SK-N-SH (cell line): ENCODE results near the gene MFNG. TPM values are rescaled to one million over a fixed set of nuclear protein-coding genes. Genes with fewer than 3 reads are reported as not detected.

Experiments
- CTCF ChIA-PET: fragments of 300-600, 350-600 bp; formaldehyde crosslinking; extraction: SDS; loops from one replicate; lab custom pipeline; 2021; lab: Yijun Ruan, JAX
- POLR2A ChIA-PET: fragments of 350-600 bp; sonication (Branson Sonifier 250); formaldehyde crosslinking; extraction: SDS; loops from one replicate; lab custom pipeline; 2020; ENCODE audit warnings: antibody characterized with exemption, inconsistent platforms; lab: Yijun Ruan, JAX
- DNase-seq: peaks from one replicate; pipeline ENCODE4 v3.0.0; 2012
- H2AFZ ChIP-seq: fragments of 200-600 bp; sonication (generic); 2 replicates; pipeline ENCODE4 v1.8.1; 2016; ENCODE audit warnings: antibody characterized with exemption, mild to moderate bottlenecking, low read depth
- H3F3A ChIP-seq: fragments of 200-600 bp; sonication (generic); replicated peaks from 2 replicates; pipeline ENCODE3; 2016; ENCODE audit warnings: antibody characterized with exemption, mild to moderate bottlenecking; ENCODE audit not compliant: insufficient read depth
- H3K27ac ChIP-seq, 2 experiments: fragments of 200-500 bp in 1 of 2; fragments of 200-600 bp in 1 of 2; sonication (Bioruptor generic) in 1 of 2; sonication (generic), shearing (Covaris generic) in 1 of 2; 2 replicates each; pipeline versions ENCODE4 v1.5.1 to v1.6.1; 2014 to 2016; ENCODE audit warnings: low read depth in 2 of 2, inconsistent platforms in 1 of 2, low read length in 1 of 2, mild to moderate bottlenecking in 1 of 2, mixed read lengths in 1 of 2
- H3K27me3 ChIP-seq: fragments of 200-600 bp; sonication (generic), shearing (Covaris generic); 2 replicates; pipeline ENCODE4 v1.6.1; 2016; ENCODE audit warnings: mixed run types; ENCODE audit not compliant: insufficient read depth
- H3K36me3 ChIP-seq, 2 experiments: fragments of 200-500 bp in 1 of 2; fragments of 200-600 bp in 1 of 2; sonication (Bioruptor generic) in 1 of 2; sonication (generic) in 1 of 2; replicated peaks in 1 of 2; 2 replicates each; pipeline versions ENCODE3 to v1.5.1; 2014 to 2016; ENCODE audit warnings: low read length in 1 of 2, mild to moderate bottlenecking in 1 of 2; ENCODE audit not compliant: insufficient read depth in 2 of 2, control insufficient read depth in 1 of 2
- H3K4me1 ChIP-seq, 2 experiments: fragments of 200-500 bp in 1 of 2; fragments of 200-600 bp in 1 of 2; sonication (Bioruptor generic) in 1 of 2; sonication (generic), shearing (Covaris generic) in 1 of 2; 2 replicates each; pipeline versions ENCODE4 v1.5.1 to v1.6.1; 2014 to 2016; ENCODE audit warnings: low read depth in 1 of 2, low read length in 1 of 2, mixed run types in 1 of 2; ENCODE audit not compliant: insufficient read depth in 2 of 2, control insufficient read depth in 1 of 2
- H3K4me2 ChIP-seq: fragments of 200-600 bp; sonication (generic), shearing (Covaris generic); 2 replicates; pipeline ENCODE4 v1.6.1; 2017; ENCODE audit warnings: mixed run types
- H3K4me3 ChIP-seq, 2 experiments: fragments of 200-500 bp in 1 of 2; fragments of 200-600 bp in 1 of 2; sonication (Bioruptor generic) in 1 of 2; sonication (generic), shearing (Covaris generic) in 1 of 2; 2 replicates each; pipeline versions ENCODE4 v1.5.1 to v1.8.1; 2014 to 2016; ENCODE audit warnings: low read depth in 2 of 2, inconsistent platforms in 1 of 2, low read length in 1 of 2, mild to moderate bottlenecking in 1 of 2, mixed read lengths in 1 of 2, moderate library complexity in 1 of 2
- H3K79me2 ChIP-seq: fragments of 200-600 bp; sonication (generic); 2 replicates; pipeline ENCODE4 v1.8.1; 2017; ENCODE audit warnings: mild to moderate bottlenecking; ENCODE audit not compliant: insufficient read depth
- H3K9ac ChIP-seq: fragments of 200-600 bp; sonication (generic); 2 replicates; pipeline ENCODE4 v1.6.1; 2017; ENCODE audit warnings: mixed run types
- H3K9me2 ChIP-seq: fragments of 200-600 bp; sonication (generic); 2 replicates; pipeline ENCODE4 v1.6.1; 2017; ENCODE audit warnings: mixed run types
- H3K9me3 ChIP-seq: fragments of 200-600 bp; sonication (generic); 2 replicates; pipeline ENCODE4 v1.6.1; 2017; ENCODE audit warnings: mixed run types, mild to moderate bottlenecking, moderate library complexity
- H4K20me1 ChIP-seq: fragments of 200-600 bp; sonication (generic); 2 replicates; pipeline ENCODE4 v1.6.1; 2017; ENCODE audit warnings: mild to moderate bottlenecking, mixed run types; ENCODE audit not compliant: insufficient read depth
- CHD2 ChIP-seq: fragments of 150-350 bp; IDR thresholded peaks from 2 replicates; pipeline ENCODE4 v1.6.1; 2018; ENCODE audit warnings: low read length; ENCODE audit not compliant: partially characterized antibody
- EP300 ChIP-seq, 2 experiments: IDR thresholded peaks; 2 replicates each; pipeline versions ENCODE4 v1.4.0 to v1.6.1; 2012; ENCODE audit warnings: borderline replicate concordance in 1 of 2, low read depth in 1 of 2, low read length in 1 of 2
- EZH2phosphoT487 ChIP-seq: fragments of 200-600 bp; sonication (generic); IDR thresholded peaks from 2 replicates; pipeline ENCODE4 v1.6.1; 2017; ENCODE audit warnings: low read depth, mixed run types, mild to moderate bottlenecking, antibody characterized with exemption, moderate library complexity, borderline replicate concordance
- FOSL2 ChIP-seq: IDR thresholded peaks from 2 replicates; pipeline ENCODE4 v1.4.0; 2012; ENCODE audit warnings: low read depth, mild to moderate bottlenecking, moderate library complexity, borderline replicate concordance
- FOXM1 ChIP-seq: IDR thresholded peaks from 2 replicates; pipeline ENCODE4 v1.4.0; 2012; ENCODE audit warnings: low read depth, mild to moderate bottlenecking
- GABPA ChIP-seq: IDR thresholded peaks from 2 replicates; pipeline ENCODE4 v1.4.0; 2012; ENCODE audit warnings: low read depth, mild to moderate bottlenecking
- GATA2 ChIP-seq: sonication (generic); formaldehyde crosslinking; IDR thresholded peaks from 2 replicates; pipeline ENCODE4 v1.5.0; 2020; ENCODE audit warnings: mild to moderate bottlenecking, missing genetic modification reagents
- IRF3 ChIP-seq: fragments of 150-350 bp; IDR thresholded peaks from 2 replicates; pipeline ENCODE4 v1.6.1; 2016; ENCODE audit warnings: mild to moderate bottlenecking, low read depth, low read length
- MAX ChIP-seq: IDR thresholded peaks from 2 replicates; pipeline ENCODE4 v1.4.0; 2012; ENCODE audit warnings: low read depth
- MEF2A ChIP-seq: IDR thresholded peaks from 2 replicates; pipeline ENCODE4 v1.4.0; 2012; ENCODE audit warnings: low read depth, borderline replicate concordance
- NFIC ChIP-seq: IDR thresholded peaks from 2 replicates; pipeline ENCODE4 v1.4.0; 2012; ENCODE audit warnings: borderline replicate concordance
- NRF1 ChIP-seq: IDR thresholded peaks from 2 replicates; pipeline ENCODE4 v1.6.1; 2012; ENCODE audit warnings: low read depth, mild to moderate bottlenecking, low read length
- RCOR1 ChIP-seq: fragments of 150-350 bp; IDR thresholded peaks from 2 replicates; pipeline ENCODE4 v1.6.1; 2017; ENCODE audit warnings: antibody characterized with exemption, low read length
- REST ChIP-seq: IDR thresholded peaks from 2 replicates; pipeline ENCODE4 v1.6.1; 2012; ENCODE audit warnings: mild to moderate bottlenecking, low read depth, low read length, moderate library complexity
- SIN3A ChIP-seq: IDR thresholded peaks from 2 replicates; pipeline ENCODE4 v1.6.1; 2012; ENCODE audit warnings: low read depth, mild to moderate bottlenecking, low read length, moderate library complexity, borderline replicate concordance
- SMC3 ChIP-seq: IDR thresholded peaks from 2 replicates; pipeline ENCODE4 v1.6.1; 2012; ENCODE audit warnings: low read depth, low read length, improper control_type of control experiment
- TAF1 ChIP-seq: IDR thresholded peaks from 2 replicates; pipeline ENCODE4 v1.6.1; 2012; ENCODE audit warnings: low read depth, mild to moderate bottlenecking, low read length, moderate library complexity, borderline replicate concordance
- USF1 ChIP-seq: IDR thresholded peaks from 2 replicates; pipeline ENCODE4 v1.4.0; 2012; ENCODE audit warnings: low read depth, borderline replicate concordance
- USF2 ChIP-seq: fragments of 150-350 bp; IDR thresholded peaks from 2 replicates; pipeline ENCODE4 v1.6.1; 2017; ENCODE audit warnings: antibody characterized with exemption, low read length, low read depth, borderline replicate concordance
- whole genome bisulfite sequencing: methylation state at CpG from one replicate; pipeline ENCODE4 v1.1.6; 2017; ENCODE audit warnings: low lambda C conversion rate; 5-methylcytosine and 5-hydroxymethylcytosine counted together
- polyA plus RNA-seq, 3 experiments: library from polyadenylated mRNA; depleted of rRNA; stranded (reverse); fragments of >200 nt; gene quantifications; 2 replicates each; pipeline ENCODE4 v1.2.3, GENCODE V29; 2012
- TF ChIP-seq, protein P1 (sequence below): fragments of 200-600 bp; sonication (generic); IDR thresholded peaks from 2 replicates; pipeline ENCODE4 v1.6.1; 2017; ENCODE audit warnings: antibody characterized with exemption, mild to moderate bottlenecking, moderate library complexity

The MFNG gene
- polyA plus RNA-seq, 1 of the 3 experiments (the other 2 are of a cell fraction), result 0.18 TPM

- ChIA-PET CTCF (interaction anchor here (1.2 to 2.4 kb wide), 4 partner anchors 13 to 245 kb away, joined by 3 to 10 read pairs (median 4); no protein-coding TSS in a partner anchor), POLR2A (no interaction called here)
Observed at GRCh38 chr22:37443977-37444376, 42.2 kb downstream of the MFNG start.

More at GRCh38 chr22:37443977-37444376, 42.2 kb downstream of the MFNG start:
- Histone ChIP-seq H2AFZ (no peak overlapping the region), H3K9me3 (no peaks in the 10 kb centered on the region), H3K9me2 (no peaks in the 10 kb centered on the region), H3K4me1 (no peaks in the 10 kb centered on the region; a peak in 1 of 4 replicates), H3K27me3 (no peaks in the 10 kb centered on the region), H3F3A (no peaks in the 10 kb centered on the region), H4K20me1 (no peaks in the 10 kb centered on the region), H3K4me2 (no peak overlapping the region), H3K79me2 (no peaks in the 10 kb centered on the region), H3K4me3 (no peak overlapping the region), H3K36me3 (no peaks in the 10 kb centered on the region), H3K27ac (no peak overlapping the region), H3K9ac (no peak overlapping the region)
- no peak for TF ChIP-seq GATA2 (CRISPR knock-in tag)
- no peak for TF ChIP-seq TAF1
- TF ChIP-seq GABPA, result no peak
- TF ChIP-seq FOXM1, result no peak
- TF ChIP-seq FOSL2, result no peak
- no peak for TF ChIP-seq IRF3
- TF ChIP-seq SMC3, result no peak
- TF ChIP-seq CHD2, result no peak
- TF ChIP-seq EP300 (IDR thresholded peaks at IDR 0.05; ENCODE audit: borderline replicate concordance in 1 of 2, low read depth in 1 of 2, low read length in 1 of 2), result no peak
- TF ChIP-seq USF2, result no peak
- no peak for TF ChIP-seq NRF1
- no peak for TF ChIP-seq MAX
- TF ChIP-seq, protein P1, sequence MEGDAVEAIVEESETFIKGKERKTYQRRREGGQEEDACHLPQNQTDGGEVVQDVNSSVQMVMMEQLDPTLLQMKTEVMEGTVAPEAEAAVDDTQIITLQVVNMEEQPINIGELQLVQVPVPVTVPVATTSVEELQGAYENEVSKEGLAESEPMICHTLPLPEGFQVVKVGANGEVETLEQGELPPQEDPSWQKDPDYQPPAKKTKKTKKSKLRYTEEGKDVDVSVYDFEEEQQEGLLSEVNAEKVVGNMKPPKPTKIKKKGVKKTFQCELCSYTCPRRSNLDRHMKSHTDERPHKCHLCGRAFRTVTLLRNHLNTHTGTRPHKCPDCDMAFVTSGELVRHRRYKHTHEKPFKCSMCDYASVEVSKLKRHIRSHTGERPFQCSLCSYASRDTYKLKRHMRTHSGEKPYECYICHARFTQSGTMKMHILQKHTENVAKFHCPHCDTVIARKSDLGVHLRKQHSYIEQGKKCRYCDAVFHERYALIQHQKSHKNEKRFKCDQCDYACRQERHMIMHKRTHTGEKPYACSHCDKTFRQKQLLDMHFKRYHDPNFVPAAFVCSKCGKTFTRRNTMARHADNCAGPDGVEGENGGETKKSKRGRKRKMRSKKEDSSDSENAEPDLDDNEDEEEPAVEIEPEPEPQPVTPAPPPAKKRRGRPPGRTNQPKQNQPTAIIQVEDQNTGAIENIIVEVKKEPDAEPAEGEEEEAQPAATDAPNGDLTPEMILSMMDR, result no peak
- no peak for TF ChIP-seq REST
- no peak for TF ChIP-seq MEF2A
- TF ChIP-seq EZH2phosphoT487, result no peak
- no peak for TF ChIP-seq RCOR1
- no peak for TF ChIP-seq SIN3A
- TF ChIP-seq NFIC, result no peak
- no peak for TF ChIP-seq USF1
- no peak for DNase-seq
- WGBS, result 90% methylated on average over 7 of the region's 7 CpGs
